ENCODE data around the gene USP28.

The USP28 gene

GRCh38 chr11:113894421-113894996 is 19.1 kb upstream of the USP28 start:
- TF ChIP-seq GATA2 (IDR thresholded peaks at IDR 0.05; ENCODE audit: low read depth, low read length) (no peak), GATA3 (IDR thresholded peaks at IDR 0.05; ENCODE audit: low read depth, low read length) (no peak)

- TF ChIP-seq GATA2 (IDR thresholded peaks at IDR 0.05; ENCODE audit: low read depth, low read length) = no peak
- no peak for TF ChIP-seq GATA3 (IDR thresholded peaks at IDR 0.05; ENCODE audit: low read depth, low read length)
These were observed 13.5 kb upstream of the USP28 start for GRCh38 chr11:113888848-113889247.

GRCh38 chr11:113885897-113886296 is 10.5 kb upstream of the USP28 start:
- TF ChIP-seq GATA3 (IDR thresholded peaks at IDR 0.05; ENCODE audit: low read depth, low read length) = no peak
- TF ChIP-seq GATA2 (IDR thresholded peaks at IDR 0.05; ENCODE audit: low read depth, low read length) = no peak

- TF ChIP-seq GATA3 (IDR thresholded peaks at IDR 0.05; ENCODE audit: low read depth, low read length) (no peak), GATA2 (IDR thresholded peaks at IDR 0.05; ENCODE audit: low read depth, low read length) (no peak)
These were observed 9.0 kb upstream of the USP28 start for GRCh38 chr11:113884361-113884836.

- TF ChIP-seq GATA2 (IDR thresholded peaks at IDR 0.05; ENCODE audit: low read depth, low read length) (no peak), GATA3 (IDR thresholded peaks at IDR 0.05; ENCODE audit: low read depth, low read length) (no peak)
These were observed 6.5 kb upstream of the USP28 start for GRCh38 chr11:113881856-113882255.

- TF ChIP-seq GATA3 (IDR thresholded peaks at IDR 0.05; ENCODE audit: low read depth, low read length) = no peak
- TF ChIP-seq GATA2 (IDR thresholded peaks at IDR 0.05; ENCODE audit: low read depth, low read length) = no peak
These were observed 5.6 kb upstream of the USP28 start for GRCh38 chr11:113880971-113881370.

GRCh38 chr11:113877670-113878055 is 2.3 kb upstream of the USP28 start:
- TF ChIP-seq GATA2 (IDR thresholded peaks at IDR 0.05; ENCODE audit: low read depth, low read length) (no peak), GATA3 (IDR thresholded peaks at IDR 0.05; ENCODE audit: low read depth, low read length) (no peak)

GRCh38 chr11:113876798-113877669 is 1.7 kb upstream of the USP28 start:
- TF ChIP-seq GATA3 (IDR thresholded peaks at IDR 0.05; ENCODE audit: low read depth, low read length) = no peak
- TF ChIP-seq GATA2 (IDR thresholded peaks at IDR 0.05; ENCODE audit: low read depth, low read length) = no peak

- TF ChIP-seq GATA3 (IDR thresholded peaks at IDR 0.05; ENCODE audit: low read depth, low read length) (no peak), GATA2 (IDR thresholded peaks at IDR 0.05; ENCODE audit: low read depth, low read length) (no peak)
These were observed 864 bp upstream of the USP28 start for GRCh38 chr11:113876074-113876797.

GRCh38 chr11:113874581-113875233 is 665 bp downstream of the USP28 start:
- TF ChIP-seq GATA3 (IDR thresholded peaks at IDR 0.05; ENCODE audit: low read depth, low read length) (no peak), GATA2 (IDR thresholded peaks at IDR 0.05; ENCODE audit: low read depth, low read length) (no peak)

- TF ChIP-seq GATA2 (IDR thresholded peaks at IDR 0.05; ENCODE audit: low read depth, low read length) (no peak), GATA3 (IDR thresholded peaks at IDR 0.05; ENCODE audit: low read depth, low read length) (no peak)
These were observed 1.3 kb downstream of the USP28 start for GRCh38 chr11:113874096-113874495.

GRCh38 chr11:113873236-113873626 is 2.1 kb downstream of the USP28 start:
- TF ChIP-seq GATA3 (IDR thresholded peaks at IDR 0.05; ENCODE audit: low read depth, low read length) (no peak), GATA2 (IDR thresholded peaks at IDR 0.05; ENCODE audit: low read depth, low read length) (no peak)

- no peak for TF ChIP-seq GATA2 (IDR thresholded peaks at IDR 0.05; ENCODE audit: low read depth, low read length)
- no peak for TF ChIP-seq GATA3 (IDR thresholded peaks at IDR 0.05; ENCODE audit: low read depth, low read length)
These were observed 4.0 kb downstream of the USP28 start for GRCh38 chr11:113871336-113871735.

All from SH-SY5Y (cell line).